Upper lobe of right lung (tissue), 1 donor: ENCODE measurements around the gene HOXB1. TPM values are rescaled to one million over a fixed set of nuclear protein-coding genes. Genes with fewer than 3 reads are reported as not detected.
A peak's percentile ranks its signal among the peaks of the same experiment; 100 is the strongest.

ENCODE experiments used
- ATAC-seq: fragments of 200-7000 bp; cut with Tn5 transposase; one replicate; pipeline ENCODE4 v1.9.1; 2020; ENCODE audit warnings: mild to moderate bottlenecking, moderate library complexity
- DNase-seq: peaks from one replicate; pipeline ENCODE4 v3.0.0-alpha.2; 2020
- H3K27ac ChIP-seq: fragments of 200-600 bp; one replicate; pipeline ENCODE4 v1.8.0; 2022
- H3K27me3 ChIP-seq: fragments of 200-600 bp; one replicate; pipeline ENCODE4 v1.8.0; 2022; ENCODE audit warnings: mild to moderate bottlenecking
- H3K36me3 ChIP-seq: fragments of 200-600 bp; one replicate; pipeline ENCODE4 v1.8.0; 2022
- H3K4me1 ChIP-seq: fragments of 200-600 bp; one replicate; pipeline ENCODE4 v1.8.0; 2022
- H3K4me3 ChIP-seq: fragments of 200-600 bp; one replicate; pipeline ENCODE4 v1.8.0; 2022; ENCODE audit warnings: mild to moderate bottlenecking
- H3K9me3 ChIP-seq: fragments of 200-600 bp; one replicate; pipeline ENCODE4 v1.8.0; 2022
- CTCF ChIP-seq: fragments of 200-600 bp; IDR thresholded peaks from one replicate; pipeline ENCODE4 v1.8.0; 2022; ENCODE audit warnings: antibody characterized with exemption
- intact Hi-C: fragments of 100-400 bp; cut with DNase I; formaldehyde crosslinking; loops from one replicate; pipeline ENCODE4 v1.11.0; 2022
- total RNA-seq: library from RNA; stranded (reverse); fragmentation: NEBNext Ultra II Directional; extraction: Animal tissue kit (Norgen Biotek cat#: 25700); gene quantifications from one replicate; pipeline ENCODE4 v1.2.1, GENCODE V29; 2021
- donor health status: DM: no; HTN: yes; CAD: no; lungs with severe emphysema.

Gene HOXB1
- total RNA-seq, 1 donor from 2014 or later: not detected

DNA sequence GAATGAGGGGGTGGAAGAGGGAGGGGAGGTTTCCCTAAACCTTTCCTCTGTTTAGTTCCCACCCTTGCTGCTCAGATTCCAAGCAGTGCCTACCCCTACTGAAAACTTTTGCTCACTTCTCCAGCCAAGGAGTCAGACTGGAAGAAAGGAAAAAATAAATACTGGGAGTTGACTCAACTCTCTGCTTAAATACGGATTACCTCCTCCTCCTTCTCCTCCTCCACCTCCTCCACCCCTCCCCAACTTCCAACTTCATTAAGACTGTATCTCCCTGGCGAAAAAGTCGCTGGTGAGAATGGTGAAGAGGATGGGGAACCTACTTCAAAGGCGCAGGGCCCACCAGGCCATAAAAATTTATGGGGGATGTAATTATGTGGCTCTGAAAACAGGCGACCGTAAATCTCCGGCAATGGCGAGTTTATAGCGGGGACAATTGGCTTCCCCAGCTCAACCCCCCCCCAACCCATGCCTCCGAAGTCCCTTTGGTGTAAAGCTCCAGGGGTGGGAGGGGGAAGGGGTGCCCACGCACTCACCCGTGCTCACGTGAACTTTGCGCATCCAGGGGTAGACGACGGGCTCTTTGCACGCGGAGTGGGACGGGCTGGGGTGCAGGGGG, 46.6 kb upstream of the HOXB1 start:
- ATAC-seq (no peak), DNase-seq (no peak)
- H3K4me3 ChIP-seq: peak overlapping the region; percentile 59
- H3K27me3 ChIP-seq: peaks cover 79% of the 10 kb centered on the region
- peaks cover 10% of the 10 kb centered on the region for H3K4me1 ChIP-seq
- intact Hi-C loops: no loop called here
- no peaks in the 10 kb centered on the region for H3K9me3 ChIP-seq
- TF ChIP-seq CTCF: no peak
- peak overlapping the region; percentile 83 for H3K27ac ChIP-seq
- no peaks in the 10 kb centered on the region for H3K36me3 ChIP-seq

DNA sequence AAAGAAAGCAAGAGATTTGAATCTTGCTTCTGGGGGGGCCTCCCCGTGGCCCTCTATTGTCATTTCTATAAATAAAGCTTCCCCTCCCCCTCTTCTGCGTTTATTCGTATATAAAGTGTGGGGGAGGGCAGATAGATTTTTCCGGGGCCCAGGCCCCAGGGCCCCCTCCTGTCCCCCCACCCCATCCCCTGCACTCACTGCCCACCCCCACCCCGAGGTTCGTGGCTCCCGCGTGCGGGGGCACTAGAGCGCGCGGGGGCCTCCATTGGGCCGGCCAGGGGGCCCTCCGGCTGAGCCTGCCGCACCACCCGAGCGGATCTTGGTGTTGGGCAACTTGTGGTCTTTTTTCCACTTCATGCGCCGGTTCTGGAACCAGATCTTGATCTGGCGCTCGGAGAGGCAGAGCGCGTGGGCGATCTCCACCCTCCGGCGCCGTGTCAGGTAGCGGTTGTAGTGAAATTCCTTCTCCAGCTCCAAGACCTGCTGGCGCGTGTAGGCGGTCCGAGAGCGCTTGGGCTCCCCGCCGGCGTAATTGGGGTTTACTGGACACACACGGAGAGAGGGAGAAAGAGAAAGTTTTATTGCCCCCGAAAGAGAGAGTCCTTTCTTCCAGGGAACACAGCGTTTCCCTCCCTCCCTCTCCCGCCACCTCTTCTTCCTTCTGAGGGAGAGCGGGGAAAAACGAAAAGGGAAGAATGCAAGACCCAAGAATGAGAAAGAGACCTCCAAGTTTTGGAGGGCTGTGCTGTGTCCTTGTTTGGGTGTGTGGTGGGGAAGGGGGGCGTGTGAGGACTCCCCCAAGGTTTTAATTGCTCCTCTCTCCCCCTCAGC, 45.9 kb upstream of the HOXB1 start:
- peak overlapping the region; percentile 59 for H3K4me3 ChIP-seq
- no peak for TF ChIP-seq CTCF
- intact Hi-C loops: no loop called here
- H3K27me3 ChIP-seq: peaks cover 78% of the 10 kb centered on the region
- no peak for ATAC-seq
- no peak for DNase-seq
- peak overlapping the region; percentile 83 for H3K27ac ChIP-seq
- H3K4me1 ChIP-seq: peaks cover 11% of the 10 kb centered on the region
- H3K36me3 ChIP-seq: no peaks in the 10 kb centered on the region
- no peaks in the 10 kb centered on the region for H3K9me3 ChIP-seq

DNA sequence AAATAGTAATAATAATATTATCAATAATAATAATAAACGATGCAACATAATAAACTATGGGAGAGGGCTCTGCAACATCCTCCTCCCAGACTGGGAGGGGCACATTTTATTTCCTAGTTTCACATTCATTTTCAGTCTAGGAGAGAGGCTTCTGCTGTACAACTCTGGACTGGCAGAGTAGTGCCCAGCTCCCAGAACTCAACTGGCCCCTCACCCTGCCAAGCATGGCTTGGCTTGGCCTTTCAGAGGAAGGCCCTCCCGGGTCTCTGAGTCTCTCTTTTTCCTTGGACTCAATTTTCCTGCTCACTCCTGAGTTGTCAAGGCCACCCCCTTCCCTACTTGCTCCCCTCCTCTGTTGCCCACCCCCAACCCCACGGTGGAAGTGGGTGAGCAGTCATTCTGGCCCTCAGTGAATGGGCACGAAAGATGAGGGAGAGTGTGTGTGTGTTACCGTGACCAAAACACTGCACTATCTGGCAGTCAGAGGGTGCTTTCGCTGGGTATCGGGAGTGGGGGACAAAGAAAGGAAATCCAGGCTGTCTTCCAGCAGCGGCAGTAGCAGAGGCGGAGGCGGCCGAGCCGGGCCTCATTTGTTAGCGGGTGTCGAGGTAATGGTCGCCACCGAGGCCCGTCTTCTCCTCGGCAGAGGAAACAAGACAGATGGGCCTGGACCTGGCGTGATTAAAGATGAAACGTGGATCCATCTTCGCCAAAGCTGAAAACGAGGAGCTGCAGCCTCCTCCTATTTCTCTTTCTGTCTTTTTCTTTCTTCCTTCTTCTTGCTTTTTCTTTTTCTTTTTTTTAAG, 45.1 kb upstream of the HOXB1 start:
- H3K27ac ChIP-seq: peak overlapping the region; percentile 83
- no peak for DNase-seq
- H3K4me1 ChIP-seq: peaks cover 7% of the 10 kb centered on the region
- intact Hi-C loops: no loop called here
- peaks cover 74% of the 10 kb centered on the region for H3K27me3 ChIP-seq
- no peaks in the 10 kb centered on the region for H3K9me3 ChIP-seq
- peak overlapping the region; percentile 59 for H3K4me3 ChIP-seq
- TF ChIP-seq CTCF: no peak
- ATAC-seq: peak; percentile 24
- no peaks in the 10 kb centered on the region for H3K36me3 ChIP-seq

GRCh38 chr17:48575066-48575582, 44.3 kb upstream of the HOXB1 start:
- no peak for TF ChIP-seq CTCF
- no peak for ATAC-seq
- no peak for DNase-seq
- intact Hi-C loops: no loop called here
- H3K9me3 ChIP-seq: no peaks in the 10 kb centered on the region
- H3K27ac ChIP-seq: peak overlapping the region; percentile 83
- no peaks in the 10 kb centered on the region for H3K36me3 ChIP-seq
- peak overlapping the region; percentile 59 for H3K4me3 ChIP-seq
- H3K27me3 ChIP-seq: peaks cover 72% of the 10 kb centered on the region
- H3K4me1 ChIP-seq: peaks cover 7% of the 10 kb centered on the region

- Histone ChIP-seq H3K4me1 (peaks cover 7% of the 10 kb centered on the region), H3K9me3 (no peaks in the 10 kb centered on the region), H3K36me3 (no peaks in the 10 kb centered on the region), H3K27ac (peak overlapping the region; percentile 83), H3K27me3 (peaks cover 72% of the 10 kb centered on the region), H3K4me3 (peak overlapping the region; percentile 59)
- ATAC-seq (no peak), DNase-seq (no peak)
- intact Hi-C loops: no loop called here
- no peak for TF ChIP-seq CTCF
These were observed 43.8 kb upstream of the HOXB1 start for GRCh38 chr17:48574505-48575065.
